ENCODE data around the gene SOX9.
"Not testable (repeated sequence)": the region's sequence is repeated elsewhere in the genome, so short reads cannot be mapped to it uniquely, and the experiment has no call there.

Gene SOX9

DNA sequence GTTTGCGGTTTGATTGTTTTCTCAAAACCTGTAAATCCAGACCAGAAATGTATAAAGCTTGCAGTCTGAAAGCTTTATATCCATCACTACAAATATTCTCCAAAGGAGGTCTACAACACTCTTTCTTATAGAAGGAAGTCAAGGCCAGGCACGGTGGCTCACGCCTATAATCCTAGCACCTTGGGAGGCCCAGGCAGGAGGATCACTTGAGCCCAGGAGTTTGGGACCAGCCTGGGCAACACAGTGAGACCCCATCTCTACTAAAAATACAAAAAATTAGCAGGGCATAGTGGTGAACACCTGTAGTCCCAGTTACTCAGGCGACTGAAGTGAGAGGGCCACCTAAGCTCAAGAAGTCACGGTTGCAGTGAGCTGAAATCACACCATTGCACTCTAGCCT is 8.9 kb upstream of the SOX9 start:
- DNase-seq, result not testable (repeated sequence)

DNA sequence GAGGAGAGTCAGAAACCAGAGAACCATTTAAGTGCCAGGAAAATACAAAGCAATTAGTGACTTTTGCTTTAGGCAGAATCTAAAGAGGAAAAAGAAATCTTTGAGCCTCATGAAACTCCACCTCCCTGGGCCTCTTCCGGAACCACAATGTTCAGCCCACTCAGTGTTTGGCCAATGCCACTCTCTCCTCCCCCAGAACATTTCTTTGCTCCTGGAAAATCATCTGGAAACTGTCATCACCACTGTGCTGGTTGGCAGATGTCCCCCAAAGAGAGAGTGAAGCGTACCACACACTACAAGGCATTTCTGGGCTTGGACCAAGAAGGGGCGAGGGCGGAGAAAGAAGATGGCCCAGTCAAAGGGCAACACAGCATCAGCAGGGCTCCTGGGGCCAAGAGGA is 7.1 kb upstream of the SOX9 start:
- no peak for DNase-seq

DNA sequence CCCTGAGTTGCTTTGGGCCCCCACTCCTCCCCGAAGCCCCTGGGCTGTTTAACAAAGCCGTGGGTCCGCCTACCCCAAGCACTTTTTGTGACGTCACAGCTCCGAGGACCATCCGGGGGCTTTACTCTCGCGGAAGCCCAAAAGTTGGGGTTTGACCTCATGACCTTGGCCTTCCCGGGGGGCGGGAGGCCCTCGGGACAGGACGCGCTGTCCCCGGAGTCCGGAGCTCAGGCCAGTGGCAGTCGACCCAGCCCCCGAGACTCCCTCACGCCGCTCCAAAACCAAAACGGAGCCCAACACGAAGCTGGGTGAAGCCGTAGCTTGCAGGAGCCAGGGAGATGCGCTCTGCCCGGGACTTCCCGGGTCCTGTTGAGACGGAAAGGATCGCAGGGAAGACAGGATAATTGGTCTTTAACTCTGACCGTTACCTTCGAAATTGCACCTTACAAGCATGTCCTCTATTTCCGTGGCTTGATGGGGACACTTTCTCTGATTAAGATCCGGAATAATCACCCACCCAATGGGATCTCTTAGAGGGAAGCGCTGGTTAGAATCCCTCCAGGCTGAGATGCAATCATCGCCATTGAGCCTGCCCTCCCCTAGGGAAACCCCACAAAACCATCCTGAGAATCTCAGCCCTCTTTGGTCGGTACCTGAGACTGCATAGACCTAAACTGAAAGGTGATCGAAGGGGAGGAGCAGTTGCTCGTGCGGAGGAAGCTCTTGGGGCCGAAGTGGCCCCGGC is 4.9 kb upstream of the SOX9 start:
- DNase-seq, result no peak

DNA sequence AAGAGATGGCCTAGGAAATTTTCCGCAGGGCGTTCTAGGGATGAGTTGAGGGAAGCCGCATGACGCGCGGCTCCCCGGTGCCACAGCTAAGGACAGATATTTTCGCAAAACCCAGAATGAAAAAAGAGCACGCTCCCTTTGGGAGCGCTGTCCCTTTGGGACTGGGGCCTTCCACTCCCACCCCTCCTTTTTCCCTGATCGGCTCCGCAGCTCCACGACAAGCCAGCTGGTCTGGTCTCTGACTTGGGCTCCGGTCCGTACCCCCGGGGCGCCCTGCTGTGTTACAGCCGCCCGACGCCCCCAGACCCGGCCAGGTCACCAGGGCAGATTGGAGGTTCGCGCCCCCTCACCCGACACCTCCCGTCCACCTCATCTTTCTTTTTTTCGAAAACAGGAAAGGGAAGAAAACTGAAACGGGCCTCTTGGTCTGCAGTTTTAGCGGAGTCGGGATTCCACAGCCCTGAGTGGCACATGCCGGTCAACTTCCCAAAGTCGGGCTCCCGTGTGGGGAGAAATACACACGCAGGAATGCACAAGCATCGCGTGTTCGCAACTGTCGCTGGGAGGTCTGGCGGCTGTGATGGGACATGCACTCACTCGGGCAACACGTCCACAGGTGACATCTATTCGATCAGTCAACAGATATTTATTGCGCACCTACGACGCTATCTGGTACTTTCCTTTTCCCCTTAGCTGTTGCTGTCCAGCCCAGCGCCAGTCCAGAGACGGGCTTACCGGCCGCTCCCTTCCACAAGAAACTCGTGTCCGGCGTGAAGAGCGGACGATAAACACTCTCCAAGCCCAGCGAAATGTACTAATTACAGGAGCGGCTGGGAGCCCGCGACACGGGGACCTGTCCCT is 3.9 kb upstream of the SOX9 start:
- no peak for DNase-seq

DNA sequence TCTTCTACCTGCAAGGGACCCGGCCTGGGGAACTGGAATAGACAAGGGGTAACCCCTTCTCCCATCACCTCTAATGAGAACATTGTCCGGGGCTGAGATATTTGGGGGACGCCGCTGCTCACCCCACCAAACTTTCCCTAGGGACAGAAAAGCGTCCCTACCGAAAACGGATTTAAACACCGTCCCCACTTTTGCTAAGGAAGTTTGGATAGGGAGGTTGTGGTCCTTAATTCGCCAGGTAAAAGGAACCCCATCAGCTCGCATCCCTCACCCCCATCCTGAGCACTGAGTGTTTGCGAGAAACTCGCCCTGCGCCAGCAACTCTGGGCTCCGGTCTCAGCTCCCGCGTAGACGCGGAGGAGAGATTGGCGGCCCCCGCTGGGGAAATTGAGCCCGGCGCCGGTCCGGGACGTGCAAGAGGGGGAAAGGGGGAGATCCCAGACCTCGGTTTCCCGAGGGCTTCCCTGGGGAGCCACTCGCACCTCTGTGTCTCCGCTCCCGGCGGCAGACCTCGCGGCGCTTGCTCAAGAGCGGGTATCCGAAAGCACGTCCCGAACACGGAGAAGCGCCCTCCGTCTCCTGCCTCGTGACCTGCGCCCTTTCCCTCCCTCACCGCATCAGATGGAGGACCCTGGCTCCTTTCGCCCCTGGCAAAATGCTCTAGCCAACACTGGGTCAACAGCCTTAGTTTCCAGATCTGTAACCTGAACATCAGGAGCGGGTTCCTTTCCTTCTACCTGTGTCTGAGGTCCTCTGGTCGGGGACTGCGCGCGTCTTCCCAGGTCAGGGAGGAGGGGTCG is 3.1 kb upstream of the SOX9 start:
- no peak for DNase-seq

DNA sequence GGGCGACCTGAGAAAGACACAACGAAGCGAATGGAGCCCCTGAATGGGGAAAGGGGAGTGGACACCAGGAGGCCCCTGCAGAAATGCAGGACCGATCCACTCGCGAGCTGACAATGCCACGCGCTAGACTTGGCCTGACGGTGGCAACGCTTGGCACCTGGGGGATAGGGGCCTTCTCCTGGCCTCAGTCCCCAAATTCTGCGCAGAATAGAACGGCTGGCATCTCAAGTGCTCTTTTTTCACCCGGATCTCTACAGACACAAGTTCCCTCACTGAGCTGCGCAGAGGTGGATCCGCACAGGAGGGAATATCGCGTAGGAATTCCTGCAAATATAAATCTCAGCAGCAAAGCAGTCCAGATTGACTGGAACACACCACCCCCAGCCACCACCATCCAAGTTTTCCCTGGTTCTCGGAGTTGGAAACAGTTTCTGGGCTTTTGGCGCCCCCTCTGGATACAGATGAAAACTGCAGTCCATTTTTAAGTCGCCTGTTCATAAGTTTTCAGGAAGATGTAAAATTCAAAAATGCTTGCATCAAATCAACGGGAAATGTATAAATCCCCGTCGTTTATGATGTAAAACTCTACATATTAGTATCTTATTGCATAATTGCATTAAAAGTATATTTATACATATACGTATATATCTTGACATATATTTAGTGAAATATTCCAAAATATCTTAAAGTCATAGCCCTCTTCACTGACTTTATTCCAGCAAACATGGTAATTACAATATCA is 2.3 kb upstream of the SOX9 start:
- DNase-seq, result peak; percentile 52

DNA sequence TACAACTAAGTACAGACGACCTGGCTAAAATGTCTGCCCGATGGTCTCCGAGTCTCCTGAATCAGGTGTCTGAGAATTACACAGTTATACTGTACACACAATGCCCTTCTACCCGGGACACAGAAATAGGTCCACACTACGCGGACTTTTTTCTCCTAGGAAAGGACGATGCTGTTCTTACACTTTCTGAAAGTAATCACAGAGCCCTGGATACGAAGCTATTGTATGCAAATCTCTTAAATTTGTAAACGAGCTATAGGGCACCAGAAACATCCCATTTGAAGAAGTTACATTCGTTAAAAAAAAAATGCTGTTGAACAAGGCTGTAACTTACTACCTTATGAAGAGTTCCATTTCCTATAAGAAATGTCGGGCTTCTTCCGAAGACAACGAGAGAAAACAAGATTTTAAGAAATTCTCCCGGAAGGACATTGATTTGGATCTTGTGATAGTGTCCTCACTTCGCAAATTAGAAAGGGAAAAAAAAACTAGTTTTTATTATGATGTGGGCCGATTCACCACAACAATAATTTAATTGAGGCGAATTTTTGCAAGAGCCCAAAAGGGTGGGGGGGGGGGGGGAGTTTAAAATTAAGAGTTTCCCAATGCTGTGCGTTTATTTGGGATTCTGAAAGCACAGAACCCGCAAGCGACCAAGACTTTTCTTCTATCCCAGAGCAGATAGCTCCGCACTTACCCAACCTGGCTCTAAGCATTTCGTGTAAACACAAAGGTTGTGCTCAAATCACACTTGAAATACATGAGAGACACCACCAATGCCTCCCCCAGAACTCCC is 1.5 kb upstream of the SOX9 start:
- no peak for DNase-seq

DNA sequence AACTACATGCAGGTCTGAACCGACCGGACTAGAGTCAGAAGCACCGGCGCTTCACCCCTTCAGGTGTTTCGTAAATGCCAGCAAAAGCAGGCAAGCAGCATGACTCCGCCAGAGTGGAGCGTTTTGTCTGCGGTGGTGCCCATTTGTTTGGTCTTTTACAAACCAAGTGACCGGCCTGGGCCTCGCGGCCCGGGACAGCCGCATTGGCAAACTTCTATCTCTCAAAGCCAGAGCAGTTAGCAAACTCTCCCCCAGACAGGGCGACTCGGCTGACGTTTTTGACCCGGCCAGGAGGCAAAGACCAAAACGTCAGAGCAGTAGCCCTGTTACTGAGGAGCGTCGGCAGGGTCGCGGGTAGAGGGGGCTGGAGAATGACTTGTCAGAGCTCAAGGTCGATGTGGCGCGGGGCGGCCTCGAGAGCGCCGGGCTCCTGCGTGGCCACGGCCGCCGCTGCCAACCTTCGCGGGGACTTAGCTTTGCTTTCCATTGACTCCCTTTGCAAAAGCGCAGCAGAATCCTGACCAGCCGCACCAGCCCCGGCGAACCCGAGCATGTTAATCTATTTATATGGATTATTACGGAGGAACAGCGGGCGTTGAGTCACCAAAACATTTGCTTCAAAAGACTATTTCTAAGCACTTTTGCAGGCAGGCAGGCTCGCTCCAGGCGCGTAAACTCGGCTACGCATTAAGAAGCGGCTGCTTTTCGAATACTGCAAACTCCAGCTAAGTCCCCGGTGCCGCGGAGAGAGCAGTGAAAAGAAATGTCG is 763 bp upstream of the SOX9 start:
- DNase-seq, result no peak

DNA sequence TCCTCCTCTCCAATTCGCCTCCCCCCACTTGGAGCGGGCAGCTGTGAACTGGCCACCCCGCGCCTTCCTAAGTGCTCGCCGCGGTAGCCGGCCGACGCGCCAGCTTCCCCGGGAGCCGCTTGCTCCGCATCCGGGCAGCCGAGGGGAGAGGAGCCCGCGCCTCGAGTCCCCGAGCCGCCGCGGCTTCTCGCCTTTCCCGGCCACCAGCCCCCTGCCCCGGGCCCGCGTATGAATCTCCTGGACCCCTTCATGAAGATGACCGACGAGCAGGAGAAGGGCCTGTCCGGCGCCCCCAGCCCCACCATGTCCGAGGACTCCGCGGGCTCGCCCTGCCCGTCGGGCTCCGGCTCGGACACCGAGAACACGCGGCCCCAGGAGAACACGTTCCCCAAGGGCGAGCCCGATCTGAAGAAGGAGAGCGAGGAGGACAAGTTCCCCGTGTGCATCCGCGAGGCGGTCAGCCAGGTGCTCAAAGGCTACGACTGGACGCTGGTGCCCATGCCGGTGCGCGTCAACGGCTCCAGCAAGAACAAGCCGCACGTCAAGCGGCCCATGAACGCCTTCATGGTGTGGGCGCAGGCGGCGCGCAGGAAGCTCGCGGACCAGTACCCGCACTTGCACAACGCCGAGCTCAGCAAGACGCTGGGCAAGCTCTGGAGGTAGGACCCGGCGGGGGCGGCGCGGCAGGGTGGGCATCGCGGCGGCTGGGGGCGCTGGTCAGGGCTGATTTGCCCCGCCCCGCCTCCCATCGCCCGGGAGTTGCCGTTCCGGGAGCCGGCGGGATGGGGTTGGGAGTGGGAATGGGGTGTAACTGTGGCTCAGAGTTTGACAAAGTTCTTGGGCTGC is 567 bp downstream of the SOX9 start:
- DNase-seq, result no peak

DNA sequence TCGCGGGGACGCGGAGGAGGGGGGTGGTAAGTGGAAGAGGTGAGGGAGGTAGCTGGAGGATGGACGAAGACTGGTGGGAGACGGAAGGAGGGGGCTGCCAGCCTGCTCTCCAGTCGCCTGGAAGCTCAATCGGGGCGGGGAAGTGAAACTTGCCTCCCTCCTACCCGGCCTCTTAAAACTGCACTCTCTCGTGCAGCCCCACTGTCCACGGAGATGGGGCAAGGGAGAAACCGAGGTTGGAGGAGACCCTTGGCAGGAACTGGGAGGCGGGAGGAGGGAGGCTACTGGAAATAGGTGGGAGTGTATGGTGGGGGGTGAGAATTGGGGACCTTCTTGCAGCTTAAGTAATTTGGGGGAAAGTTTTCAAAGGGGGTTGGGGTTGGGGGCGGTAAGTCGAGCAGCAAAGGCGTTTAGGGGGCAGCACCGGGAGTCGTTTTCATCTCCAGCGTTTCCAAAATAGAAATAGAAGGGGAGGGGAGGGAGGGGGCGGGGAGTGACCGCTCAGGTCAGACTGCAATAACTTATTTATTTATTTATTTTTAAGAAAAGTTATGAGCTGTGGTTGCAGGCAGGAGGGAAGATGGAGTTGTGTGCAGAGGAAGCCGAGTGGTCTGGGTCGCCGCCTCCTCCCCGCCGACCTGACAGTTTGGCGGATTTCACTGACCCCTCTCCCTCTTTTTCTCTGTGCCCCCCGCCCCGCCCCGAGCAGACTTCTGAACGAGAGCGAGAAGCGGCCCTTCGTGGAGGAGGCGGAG is 1.4 kb downstream of the SOX9 start:
- no peak for DNase-seq

DNA sequence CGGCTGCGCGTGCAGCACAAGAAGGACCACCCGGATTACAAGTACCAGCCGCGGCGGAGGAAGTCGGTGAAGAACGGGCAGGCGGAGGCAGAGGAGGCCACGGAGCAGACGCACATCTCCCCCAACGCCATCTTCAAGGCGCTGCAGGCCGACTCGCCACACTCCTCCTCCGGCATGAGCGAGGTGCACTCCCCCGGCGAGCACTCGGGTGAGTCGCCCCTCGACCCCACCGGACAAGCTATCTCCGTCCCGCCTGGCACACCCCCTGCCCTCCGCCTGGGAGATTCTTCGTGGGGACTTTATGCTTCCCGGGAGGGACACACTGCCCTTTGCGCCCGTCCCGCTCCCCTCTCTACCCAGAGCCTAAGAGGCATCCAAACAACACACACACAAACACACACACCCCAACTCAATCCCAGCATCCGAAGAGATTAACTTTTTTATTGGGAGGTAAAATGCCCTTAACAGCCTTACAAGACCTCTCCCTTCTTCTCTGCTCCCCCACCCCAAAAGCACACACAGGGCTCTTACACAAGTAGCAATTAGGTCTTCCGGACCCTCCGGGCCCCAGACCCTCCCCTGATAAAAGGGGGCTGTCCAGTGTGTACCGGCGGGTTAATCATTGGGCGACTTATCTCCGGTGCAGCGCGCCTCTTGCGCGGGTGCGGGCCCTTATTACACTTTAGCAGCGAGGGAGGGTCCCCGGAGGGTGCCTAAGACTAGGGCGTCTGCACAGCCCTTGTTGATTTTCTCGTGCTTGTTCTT is 2.1 kb downstream of the SOX9 start:
- DNase-seq, result no peak

DNA sequence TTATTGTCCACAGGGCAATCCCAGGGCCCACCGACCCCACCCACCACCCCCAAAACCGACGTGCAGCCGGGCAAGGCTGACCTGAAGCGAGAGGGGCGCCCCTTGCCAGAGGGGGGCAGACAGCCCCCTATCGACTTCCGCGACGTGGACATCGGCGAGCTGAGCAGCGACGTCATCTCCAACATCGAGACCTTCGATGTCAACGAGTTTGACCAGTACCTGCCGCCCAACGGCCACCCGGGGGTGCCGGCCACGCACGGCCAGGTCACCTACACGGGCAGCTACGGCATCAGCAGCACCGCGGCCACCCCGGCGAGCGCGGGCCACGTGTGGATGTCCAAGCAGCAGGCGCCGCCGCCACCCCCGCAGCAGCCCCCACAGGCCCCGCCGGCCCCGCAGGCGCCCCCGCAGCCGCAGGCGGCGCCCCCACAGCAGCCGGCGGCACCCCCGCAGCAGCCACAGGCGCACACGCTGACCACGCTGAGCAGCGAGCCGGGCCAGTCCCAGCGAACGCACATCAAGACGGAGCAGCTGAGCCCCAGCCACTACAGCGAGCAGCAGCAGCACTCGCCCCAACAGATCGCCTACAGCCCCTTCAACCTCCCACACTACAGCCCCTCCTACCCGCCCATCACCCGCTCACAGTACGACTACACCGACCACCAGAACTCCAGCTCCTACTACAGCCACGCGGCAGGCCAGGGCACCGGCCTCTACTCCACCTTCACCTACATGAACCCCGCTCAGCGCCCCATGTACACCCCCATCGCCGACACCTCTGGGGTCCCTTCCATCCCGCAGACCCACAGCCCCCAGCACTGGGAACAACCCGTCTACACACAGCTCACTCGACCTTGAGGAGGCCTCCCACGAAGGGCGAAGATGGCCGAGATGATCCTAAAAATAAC is 3.0 kb downstream of the SOX9 start:
- DNase-seq, result no peak

DNA sequence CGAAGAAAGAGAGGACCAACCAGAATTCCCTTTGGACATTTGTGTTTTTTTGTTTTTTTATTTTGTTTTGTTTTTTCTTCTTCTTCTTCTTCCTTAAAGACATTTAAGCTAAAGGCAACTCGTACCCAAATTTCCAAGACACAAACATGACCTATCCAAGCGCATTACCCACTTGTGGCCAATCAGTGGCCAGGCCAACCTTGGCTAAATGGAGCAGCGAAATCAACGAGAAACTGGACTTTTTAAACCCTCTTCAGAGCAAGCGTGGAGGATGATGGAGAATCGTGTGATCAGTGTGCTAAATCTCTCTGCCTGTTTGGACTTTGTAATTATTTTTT is 3.6 kb downstream of the SOX9 start:
- DNase-seq, result no peak

DNA sequence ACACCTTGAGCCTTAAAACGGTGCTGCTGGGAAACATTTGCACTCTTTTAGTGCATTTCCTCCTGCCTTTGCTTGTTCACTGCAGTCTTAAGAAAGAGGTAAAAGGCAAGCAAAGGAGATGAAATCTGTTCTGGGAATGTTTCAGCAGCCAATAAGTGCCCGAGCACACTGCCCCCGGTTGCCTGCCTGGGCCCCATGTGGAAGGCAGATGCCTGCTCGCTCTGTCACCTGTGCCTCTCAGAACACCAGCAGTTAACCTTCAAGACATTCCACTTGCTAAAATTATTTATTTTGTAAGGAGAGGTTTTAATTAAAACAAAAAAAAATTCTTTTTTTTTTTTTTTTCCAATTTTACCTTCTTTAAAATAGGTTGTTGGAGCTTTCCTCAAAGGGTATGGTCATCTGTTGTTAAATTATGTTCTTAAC is 4.4 kb downstream of the SOX9 start:
- DNase-seq, result no peak

DNA sequence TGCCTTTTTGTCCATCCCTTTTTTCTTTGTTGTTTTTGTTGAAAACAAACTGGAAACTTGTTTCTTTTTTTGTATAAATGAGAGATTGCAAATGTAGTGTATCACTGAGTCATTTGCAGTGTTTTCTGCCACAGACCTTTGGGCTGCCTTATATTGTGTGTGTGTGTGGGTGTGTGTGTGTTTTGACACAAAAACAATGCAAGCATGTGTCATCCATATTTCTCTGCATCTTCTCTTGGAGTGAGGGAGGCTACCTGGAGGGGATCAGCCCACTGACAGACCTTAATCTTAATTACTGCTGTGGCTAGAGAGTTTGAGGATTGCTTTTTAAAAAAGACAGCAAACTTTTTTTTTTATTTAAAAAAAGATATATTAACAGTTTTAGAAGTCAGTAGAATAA is 4.9 kb downstream of the SOX9 start:
- no peak for DNase-seq

DNA sequence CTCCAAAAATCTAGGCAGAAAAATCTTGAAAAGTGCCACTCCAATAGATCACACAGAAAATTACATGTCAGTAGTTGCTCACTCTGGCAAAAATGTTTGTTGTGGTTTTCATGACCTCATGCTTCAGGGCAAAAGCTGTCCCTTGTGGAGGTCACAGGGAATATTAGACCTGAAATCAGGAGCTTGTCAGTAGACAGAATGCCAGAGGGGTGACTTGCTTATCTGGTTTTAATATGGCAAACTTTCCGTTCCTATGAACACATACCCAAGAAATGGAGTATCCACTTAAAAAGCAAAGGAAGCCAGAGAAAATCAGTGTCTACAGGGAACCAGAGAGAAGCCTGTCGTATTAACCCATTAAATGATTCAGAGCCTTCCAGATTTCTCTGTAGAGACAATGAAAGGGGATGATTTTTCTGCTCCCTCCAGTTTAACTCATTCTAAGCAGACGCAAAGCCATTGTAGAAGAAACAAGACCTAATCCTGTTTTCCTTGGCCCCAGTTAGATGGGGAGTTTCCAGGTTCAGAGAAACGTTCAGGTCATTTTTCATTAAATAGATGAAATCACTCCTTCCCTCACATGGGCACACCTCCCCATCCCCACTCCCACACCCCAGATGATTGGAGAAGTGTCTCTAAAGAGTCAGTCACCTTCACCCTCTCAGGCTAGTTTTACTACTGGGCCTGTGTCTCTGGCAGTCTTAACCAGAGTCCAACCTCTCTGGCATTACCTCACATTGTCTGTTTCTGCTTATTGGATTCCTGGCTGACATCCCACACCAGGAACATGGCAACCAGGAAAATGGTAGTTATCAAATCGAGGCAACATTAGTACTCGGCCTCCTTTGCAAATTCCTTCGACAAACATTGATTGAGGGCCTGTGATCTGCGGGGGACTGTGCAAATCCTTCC is 6.0 kb downstream of the SOX9 start:
- peak; percentile 70 for DNase-seq

DNA sequence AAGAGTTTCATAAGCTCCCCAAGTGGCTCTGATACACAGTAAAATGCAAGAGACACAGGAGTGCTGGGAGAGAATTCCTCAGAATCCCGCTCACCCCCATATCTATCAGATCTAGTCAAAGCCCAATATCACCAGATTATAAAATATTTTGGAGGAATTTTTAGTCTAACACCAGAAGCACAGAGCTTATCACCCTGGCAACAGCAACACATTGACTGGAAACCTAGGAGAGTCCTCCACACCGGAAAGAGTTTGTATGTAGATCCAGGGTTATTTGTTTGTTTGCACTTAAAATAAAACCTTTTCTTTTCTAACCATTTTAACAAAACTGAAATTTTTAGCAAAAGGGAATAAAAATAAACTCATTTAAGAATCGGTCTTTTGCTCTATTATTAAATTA is 7.2 kb downstream of the SOX9 start:
- DNase-seq, result no peak
